ENCODE results near the gene HMGCS2.
"Not testable (repeated sequence)": the region's sequence is repeated elsewhere in the genome, so short reads cannot be mapped to it uniquely, and the experiment has no call there.

HMGCS2 gene

DNA sequence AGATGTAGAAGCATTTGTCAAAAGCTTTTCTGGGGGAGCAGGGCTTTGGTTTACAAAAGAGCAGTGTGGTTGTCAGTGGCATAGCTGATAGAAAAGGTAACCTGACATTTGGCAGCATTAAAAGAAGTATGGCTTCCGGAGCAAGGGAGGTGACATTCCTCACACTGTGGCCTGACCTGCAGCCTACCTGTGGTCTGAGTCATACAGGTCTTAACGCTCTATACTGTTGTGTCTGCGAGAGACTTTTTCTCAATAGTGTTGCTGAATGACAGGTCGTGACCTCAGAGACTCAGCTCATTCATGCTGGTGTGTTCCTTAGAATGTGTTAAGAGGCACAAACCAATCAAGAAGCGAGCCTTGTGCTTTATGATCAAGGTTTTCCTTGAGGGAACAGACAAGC lies 37.6 kb downstream of the HMGCS2 start:
- no peak for DNase-seq (ENCODE audit: low spot score)

DNA sequence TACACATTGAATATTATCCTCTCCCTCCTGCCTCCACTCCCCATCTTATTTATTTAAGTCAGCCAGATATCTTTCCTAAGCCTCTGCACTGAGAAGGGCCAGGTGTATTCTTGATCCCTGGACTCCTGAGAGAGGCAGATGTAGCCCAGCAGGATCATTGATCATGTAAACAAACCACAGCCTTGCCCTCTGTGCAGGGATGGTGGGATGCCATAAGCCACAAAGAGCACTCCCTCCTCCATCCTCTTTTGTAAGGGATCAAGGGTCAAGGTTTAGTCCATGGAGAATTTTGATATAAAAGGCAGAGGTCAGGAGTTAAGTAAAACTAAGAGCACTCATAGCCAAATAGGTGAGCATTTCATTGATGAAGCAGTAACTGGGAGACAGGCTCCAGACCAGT lies 39.7 kb downstream of the HMGCS2 start:
- no peak for DNase-seq (ENCODE audit: low spot score)

DNA sequence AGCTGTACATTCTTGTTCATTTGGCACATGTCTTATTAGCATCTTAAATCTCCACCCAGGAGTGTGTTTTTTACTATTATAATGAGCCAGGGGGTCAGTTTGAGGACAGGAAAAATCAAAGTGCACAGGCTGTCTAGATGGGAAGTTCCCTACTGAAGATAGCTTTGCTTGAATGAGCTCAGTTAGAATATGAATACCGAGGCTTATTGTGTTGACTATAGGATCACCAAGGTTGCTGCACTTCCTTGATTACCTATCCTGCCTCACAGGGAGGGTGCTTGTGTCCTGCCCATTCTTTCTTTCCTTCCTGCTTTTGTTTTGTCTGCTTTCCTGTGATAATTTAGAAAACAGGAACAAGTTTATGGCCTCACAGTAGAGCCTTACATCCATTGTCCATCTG lies 40.7 kb downstream of the HMGCS2 start:
- DNase-seq (ENCODE audit: low spot score) = no peak

DNA sequence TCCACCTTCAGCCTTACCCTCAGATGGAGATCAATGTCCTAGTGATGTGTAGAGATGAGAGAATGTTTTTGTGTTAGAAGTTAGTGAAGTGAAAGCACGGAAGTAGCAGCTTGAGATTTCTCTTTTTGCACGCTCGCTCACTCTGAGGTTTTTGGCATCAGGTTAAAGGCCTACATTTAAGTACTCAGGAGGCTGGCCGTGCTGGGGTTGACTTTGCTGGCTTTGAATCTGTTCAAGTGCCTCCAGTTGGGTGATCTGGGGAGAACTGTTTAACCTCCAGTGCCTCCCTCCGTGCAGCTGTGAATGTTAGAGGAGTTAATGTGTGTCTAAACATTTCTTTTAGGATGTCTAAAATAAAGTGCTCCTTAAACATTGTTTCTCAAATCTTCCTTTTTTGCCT lies 43.1 kb downstream of the HMGCS2 start:
- DNase-seq (ENCODE audit: low spot score) = no peak

DNA sequence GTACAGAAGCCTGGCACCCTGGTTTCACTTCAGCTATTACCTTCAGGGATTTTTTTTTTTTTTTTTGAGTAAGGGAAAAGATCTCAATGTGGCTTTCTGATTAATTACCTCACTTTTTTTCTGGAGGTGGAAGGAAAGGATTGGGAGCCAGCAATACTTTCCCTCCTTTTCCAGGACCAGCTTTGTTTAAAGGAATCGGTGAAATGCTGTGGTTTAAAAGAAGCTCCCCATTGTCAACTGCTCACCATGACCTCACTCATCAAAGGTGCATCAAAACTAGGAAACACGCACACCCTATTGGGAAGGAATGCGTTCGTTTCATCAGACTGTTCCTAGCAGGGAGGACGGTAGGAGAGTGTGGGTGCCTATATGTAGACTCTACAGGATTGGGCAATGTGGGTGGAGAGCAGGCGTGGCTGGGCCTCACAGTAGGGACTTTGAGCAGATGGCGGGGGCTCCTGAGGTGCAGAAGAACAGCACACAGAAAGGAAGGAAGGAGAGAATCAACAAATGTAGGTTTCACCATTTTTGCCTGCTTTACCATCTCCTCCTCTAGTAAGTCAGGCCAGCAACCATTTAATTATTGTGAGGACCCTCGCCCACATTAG lies 44.0 kb downstream of the HMGCS2 start:
- DNase-seq (ENCODE audit: low spot score) = no peak

DNA sequence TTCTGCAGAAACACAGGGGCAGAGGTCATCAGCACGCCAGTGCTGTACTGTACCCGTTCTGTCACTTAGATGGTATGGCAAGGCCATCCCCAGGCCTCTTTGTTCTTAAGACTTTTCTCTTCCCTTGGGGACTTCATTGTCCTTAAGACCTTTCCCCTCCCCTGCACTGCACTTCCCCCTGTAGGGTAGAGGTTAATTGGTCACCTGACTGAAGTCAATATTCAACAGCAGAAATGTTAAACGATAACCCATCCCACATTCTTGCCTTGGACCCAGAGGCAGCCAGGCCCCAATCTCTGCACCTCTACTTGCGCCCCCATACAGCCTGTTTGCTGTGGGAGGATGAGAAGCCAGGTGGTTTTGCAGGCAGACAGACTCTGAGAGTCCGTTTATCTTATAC lies 46.8 kb downstream of the HMGCS2 start:
- DNase-seq (ENCODE audit: low spot score) = no peak

DNA sequence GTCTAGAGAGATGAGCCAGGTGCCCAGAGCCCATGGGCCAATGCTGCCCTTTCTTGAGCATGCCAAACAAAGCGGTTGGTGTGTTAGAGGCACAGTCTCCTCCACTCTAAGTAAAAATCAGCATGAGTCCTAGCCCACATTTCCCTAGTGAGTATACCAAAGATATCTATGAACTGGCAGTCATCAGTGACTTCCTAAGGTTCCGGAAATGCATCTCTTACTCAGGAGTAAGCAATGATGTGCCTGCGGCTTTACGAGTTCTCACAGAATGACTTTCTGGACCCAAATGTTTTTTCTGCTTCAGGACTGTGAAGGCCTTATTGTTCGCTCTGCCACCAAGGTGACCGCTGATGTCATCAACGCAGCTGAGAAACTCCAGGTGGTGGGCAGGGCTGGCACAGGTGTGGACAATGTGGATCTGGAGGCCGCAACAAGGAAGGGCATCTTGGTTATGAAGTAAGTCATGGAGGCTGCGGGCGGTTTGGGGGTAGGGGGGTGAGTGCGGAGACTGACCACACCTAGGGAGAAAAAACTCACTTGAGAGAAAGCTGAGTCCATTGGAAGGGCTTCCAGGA lies 47.8 kb downstream of the HMGCS2 start:
- DNase-seq (ENCODE audit: low spot score) = no peak

DNA sequence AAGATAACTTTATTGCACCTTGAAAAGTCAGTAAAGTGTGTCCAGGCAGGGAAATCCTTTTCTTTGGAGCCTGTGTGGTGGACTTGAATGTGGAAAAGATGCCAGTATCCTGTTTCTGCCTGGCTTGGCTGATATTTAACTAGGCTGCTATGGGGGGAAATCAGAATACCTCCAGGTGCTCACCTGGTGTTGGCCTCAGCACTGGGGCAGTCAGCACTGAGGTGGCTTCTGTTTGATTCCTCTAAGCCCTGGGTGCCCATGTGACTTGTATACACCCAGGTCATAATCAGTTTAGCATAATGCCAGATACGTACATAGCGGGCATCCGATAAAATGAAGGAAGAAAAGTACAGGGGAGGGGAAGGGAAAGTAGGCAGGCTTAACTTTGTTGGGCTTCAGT lies 49.7 kb downstream of the HMGCS2 start:
- DNase-seq (ENCODE audit: low spot score) = no peak

DNA sequence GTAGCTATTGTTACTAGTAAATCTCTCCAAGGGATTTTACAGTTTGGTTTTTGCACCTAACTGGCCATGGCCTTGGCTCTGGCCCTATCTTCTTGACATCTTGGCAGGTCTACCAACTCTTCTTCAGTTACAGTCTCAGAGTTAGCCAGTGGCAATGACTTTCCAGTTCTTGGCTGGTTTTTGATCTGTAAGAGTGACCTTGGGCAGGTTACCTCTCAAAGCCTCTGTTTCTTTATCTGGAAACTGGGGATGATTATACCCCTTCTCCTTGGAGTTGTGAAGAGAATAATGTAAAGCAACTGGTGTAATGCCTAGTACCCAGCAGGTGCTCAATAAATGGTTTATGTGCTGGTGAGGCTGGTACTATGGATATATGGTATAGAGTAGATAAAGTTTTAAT lies 50.3 kb downstream of the HMGCS2 start:
- no peak for DNase-seq (ENCODE audit: low spot score)

DNA sequence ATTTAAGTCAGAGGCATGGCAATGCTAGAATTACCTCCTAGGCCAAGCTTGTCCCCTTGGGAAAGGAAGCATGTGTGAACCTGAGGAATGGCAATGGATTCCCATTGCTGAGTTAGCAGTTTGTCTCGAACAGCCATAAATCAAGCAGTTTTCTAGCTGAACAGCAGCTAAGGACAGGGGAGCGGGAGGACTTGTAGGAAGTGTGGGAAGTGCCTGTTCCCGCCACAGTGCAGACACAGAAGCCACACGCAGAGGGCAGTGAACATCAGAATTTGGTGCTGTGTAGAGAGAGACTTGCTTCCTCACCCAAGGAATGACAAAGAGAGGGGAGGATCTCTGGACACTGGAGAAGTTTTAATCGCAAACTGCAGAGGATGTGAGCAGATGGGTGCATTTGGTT lies 53.2 kb downstream of the HMGCS2 start:
- DNase-seq (ENCODE audit: low spot score) = no peak

DNA sequence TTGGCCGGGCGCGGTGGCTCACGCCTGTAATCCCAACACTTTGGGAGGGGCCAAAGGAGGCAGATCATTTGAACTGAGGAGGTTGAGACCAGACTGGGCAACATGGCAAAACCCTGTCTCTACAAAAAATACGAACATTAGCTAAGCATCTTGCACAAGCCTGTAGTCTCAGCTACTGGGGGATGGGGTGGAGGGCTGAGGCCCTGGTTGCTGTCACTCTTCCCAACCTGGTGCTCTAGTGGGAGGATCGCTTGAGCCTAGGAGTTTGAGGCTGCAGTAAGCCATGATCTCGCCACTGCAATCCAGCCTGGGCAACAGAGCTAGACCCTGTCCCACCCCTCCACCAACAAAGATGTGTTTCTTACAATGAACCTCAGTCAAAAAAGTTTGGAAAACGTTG lies 54.1 kb downstream of the HMGCS2 start:
- DNase-seq (ENCODE audit: low spot score) = no peak

DNA sequence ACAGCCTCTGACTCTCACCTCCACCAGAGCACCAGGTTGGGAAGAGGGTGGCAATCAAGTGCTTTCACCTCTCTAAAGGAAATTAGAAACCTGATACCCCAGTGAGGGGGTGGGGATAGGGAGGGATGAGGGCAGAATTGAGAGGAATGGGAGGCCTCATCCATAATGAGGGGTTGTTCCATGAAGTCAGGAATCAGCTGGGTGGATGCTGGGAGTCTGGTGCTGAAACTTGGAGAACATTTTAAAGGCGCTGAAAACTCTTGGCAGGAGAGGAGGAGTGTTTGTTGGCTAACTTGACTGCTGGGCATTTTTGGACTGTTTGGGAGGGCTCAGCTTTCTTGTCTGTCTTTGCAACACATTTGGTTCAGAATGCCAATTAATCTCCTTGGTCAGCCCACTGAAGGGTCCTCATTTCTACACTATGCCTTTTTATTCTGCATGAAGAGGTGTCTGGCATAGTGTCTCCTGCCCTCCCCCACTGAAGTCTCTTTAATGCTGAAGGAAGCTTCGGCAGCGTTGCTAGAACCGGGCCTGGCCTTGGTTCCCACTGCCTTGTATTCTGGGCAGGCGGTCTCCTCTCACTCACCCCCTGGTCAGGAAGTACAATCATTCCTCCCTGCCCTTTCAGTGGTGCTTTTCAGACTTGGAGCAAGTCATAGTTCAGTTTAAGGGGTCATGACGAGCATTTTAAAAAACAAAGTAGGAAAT lies 54.8 kb downstream of the HMGCS2 start:
- DNase-seq (ENCODE audit: low spot score) = no peak

DNA sequence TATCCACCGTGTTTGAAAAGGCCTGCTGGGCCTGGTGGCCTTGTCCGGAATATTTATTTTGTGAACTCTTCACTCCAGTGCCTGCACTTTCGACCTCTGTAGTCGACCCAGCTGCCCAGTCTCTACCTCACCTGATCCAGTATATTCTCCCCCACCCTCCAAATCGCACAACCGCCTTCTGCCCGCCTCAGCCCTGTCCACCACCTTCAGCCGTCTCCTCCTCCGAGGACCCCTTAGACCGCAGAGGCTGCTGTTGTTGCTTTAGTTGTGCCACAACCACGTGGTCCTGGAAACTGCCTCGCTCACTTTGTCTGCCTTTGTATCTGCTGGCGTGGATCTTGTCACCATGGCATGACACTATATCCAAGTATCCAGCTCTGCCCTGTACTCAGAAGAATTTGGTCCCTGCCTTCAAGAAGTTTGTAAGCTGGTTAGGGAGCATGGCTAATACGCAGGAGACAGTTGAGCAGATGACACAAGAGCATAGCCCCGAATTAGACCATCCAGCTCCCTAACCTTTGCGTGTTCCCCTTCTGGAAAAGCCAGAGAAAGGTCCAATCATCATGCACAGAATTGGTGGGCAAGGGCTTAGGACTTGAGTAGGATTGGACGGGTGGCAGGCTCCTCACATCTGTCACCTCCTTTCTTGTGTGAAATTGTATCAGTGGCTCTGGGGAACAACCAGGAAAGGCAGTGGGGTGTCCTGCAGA lies 55.5 kb downstream of the HMGCS2 start:
- no peak for DNase-seq (ENCODE audit: low spot score)

DNA sequence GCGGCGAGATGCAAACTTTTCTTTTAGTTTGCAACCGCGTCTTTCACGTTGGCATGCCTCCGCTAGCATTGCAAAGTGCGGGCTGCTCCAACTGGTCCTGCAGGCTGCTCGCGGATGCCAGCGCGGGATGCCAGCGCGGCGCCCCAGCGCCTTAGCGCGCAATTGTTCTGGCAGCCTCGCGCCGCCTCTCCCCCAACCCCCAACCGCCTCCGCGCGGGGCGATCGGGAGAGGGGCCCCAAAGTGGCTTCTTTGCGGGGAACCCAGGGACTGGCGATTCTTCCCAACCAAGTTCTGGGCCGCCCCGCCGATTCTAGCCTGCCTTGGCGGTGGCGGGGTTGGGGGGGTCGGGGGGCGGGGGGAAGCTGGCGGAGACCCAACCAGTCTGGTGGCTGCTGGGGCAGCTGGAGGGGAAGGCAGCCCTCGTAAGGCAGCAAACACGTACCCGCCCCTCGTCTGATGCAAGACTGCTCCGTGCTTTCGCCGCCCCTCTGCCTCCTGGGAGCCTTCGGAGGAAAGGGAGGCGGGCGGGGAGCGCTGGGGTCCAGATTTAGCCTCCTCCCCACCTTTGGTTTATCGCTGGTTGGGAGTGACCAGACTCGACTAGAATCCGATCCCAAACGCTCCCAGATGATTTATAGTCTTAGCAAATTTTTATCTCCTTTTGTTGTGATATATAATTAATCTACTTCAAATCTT lies 56.2 kb downstream of the HMGCS2 start:
- DNase-seq (ENCODE audit: low spot score) = peak; percentile 63

DNA sequence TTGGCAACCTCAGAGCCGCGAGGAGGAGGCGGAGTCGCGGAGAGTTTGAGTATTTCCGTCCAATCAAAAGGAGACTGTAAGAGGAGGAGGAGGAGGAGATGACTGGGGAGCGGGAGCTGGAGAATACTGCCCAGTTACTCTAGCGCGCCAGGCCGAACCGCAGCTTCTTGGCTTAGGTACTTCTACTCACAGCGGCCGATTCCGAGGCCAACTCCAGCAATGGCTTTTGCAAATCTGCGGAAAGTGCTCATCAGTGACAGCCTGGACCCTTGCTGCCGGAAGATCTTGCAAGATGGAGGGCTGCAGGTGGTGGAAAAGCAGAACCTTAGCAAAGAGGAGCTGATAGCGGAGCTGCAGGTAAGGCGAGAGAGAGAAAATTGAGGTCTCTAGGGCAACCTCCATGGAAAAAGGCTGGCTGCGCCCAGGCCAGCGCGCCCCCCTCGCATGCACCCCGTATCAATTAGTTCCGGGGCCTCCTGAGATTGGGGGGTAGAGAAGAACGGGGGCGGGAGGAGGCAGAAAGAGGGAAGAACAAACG lies 56.8 kb downstream of the HMGCS2 start, which contains the start of gene PHGDH:
PHGDH (plus strand) TSS at position 131 of the 538 bp plus-strand sequence; CDS start at position 220, 89 bp downstream.
- DNase-seq (ENCODE audit: low spot score) = peak; percentile 90

DNA sequence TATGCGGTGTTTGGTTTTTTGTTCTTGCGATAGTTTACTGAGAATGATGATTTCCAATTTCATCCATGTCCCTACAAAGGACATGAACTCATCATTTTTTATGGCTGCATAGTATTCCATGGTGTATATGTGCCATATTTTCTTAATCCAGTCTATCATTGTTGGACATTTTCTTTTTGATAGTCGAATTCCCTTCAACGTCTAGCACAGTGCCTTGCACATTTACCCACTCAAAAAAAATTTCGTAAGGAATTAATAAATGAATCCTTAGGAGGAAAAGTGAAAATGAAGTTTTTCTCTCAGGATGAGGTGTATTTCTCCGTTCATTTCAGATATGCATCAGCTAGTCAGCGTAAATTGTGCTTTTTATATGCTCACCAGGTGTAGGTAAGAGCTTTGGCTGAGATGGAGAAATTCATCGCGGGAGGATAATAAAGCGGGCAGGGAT lies 57.3 kb downstream of the HMGCS2 start:
- DNase-seq (ENCODE audit: low spot score) = not testable (repeated sequence)

DNA sequence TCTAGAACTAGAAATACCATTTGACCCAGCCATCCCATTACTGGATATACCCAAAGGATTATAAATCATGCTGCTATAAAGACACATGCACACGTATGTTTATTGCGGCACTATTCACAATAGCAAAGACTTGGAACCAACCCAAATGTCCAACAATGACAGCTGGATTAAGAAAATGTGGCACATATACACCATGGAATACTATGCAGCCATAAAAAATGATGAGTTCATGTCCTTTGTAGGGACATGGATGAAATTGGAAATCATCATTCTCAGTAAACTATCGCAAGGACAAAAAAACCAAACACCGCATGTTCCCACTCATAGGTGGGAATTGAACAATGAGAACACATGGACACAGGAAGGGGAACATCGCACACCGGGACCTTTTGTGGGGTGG lies 62.1 kb downstream of the HMGCS2 start:
- DNase-seq (ENCODE audit: low spot score) = not testable (repeated sequence)

DNA sequence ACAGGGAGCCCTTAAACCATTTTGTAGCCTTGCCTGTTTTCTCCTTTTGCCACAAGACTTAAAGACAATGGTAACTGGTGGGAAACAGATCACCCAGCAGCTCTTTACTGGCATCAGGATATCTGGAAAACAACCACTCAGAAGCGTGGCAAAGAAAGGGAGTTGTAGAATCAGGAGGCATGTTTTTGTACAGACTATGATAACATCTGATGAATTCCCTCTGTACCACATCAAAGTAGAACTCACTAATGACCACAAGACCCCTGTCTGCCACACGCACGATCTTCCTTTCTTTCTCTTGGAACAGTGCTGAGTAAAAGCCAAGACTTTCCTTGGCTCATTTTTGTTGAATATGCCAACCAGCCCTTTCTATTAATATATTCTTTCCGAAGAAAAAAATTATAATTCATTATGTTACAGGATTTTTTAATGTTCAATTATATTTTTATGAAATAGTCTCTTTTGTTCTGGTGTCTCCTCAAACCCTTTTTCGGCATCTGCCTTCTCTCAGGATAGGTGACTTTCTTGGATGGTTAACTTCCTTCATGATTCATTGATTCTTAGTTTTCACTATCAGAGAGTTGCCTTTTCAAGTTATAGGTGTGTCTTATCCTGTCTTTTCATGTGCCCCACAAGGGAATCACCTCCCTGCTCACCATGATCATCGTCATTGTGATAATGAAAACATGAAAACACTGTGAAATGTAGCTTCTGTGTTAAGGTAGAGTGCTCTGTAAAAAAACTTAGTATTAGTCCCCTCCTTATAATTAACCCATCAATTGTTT lies 64.8 kb downstream of the HMGCS2 start:
- no peak for DNase-seq (ENCODE audit: low spot score)

DNA sequence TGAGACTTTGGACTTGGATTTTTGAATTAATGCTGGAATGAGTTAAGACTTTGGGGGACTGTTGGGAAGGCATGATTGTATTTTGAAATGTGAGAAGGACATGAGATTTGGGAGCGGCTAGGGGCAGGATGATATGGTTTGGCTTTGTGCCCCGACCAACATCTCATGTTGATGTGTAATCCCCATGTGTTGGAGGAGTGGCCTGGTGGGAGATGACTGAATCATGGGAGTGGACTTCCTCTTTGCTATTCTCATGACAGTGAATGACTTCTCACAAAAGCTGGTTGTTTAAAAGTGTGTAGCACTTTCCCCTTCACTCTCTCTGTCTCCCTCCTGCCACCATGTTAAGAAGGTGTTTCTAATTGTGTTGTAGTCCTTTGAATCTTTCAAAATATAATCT lies 66.3 kb downstream of the HMGCS2 start:
- no peak for DNase-seq (ENCODE audit: low spot score)

DNA sequence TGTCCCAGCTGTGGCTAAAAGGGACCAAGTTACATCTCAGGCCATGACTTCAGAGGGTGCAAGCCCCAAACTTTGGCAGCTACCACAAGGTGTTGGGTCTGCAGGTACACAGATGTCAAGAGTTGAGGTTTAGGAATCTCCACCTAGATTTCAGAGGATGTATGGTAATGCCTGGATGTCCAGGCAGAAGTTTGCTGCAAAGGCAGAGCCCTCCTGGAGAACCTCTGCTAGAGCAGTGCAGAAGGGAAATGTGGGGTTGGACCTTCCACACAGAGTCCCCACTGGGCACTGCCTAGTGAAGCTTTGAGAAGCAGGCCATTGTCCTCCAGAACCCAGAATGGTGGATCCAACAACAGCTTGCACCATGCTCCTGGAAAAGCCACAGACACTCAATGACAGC lies 67.0 kb downstream of the HMGCS2 start:
- DNase-seq (ENCODE audit: low spot score) = no peak

DNA sequence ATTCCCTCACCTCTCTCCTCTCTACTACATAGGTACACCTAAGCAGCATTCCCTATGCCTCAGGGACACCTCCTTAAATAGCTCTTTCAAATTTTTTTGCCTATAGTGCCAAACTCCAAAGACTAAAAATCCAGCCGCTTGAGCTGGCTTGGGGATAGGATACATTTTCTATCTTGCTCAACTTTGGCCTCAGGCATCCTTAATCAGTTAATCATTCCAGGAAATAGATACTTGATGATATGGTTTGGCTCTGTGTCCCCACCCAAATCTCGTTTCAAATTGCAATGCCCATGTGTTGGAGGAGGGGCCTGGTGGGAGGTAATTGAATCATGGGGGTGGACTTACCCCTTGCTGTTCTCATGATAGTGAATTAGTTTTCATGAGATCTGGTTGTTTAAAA lies 68.4 kb downstream of the HMGCS2 start:
- no peak for DNase-seq (ENCODE audit: low spot score)

Measured in HuH-7.5 (cell line).